ENCODE measurements around the gene ANKRD53. TPM values are rescaled to one million over a fixed set of nuclear protein-coding genes. Genes with fewer than 3 reads are reported as not detected.

The ANKRD53 gene
- total and polyA plus RNA-seq, 4 donors: 0.63 to 2.5 (median 0.76) TPM

GRCh38 chr2:70941186-70941585 is 37.2 kb upstream of the ANKRD53 start:
- WGBS, 2 donors: 77 to 83% methylated on average over 6 of the region's 6 CpGs
- no peak for ATAC-seq (ENCODE audit: insufficient read depth, low FRiP score)
- H3K27ac ChIP-seq (ENCODE audit: low read depth in 1 of 2, low read length in 1 of 2): no peak overlapping the region
- H3K36me3 ChIP-seq (ENCODE audit: control insufficient read depth in 4 of 4, insufficient read depth in 4 of 4, low read length in 4 of 4): no peaks in the 10 kb centered on the region
- H3K27me3 ChIP-seq (ENCODE audit: control insufficient read depth in 3 of 3, insufficient read depth in 3 of 3, low read length in 2 of 3): peaks cover 0 to 19% (median 4%) of the 10 kb centered on the region in 3 donors
- peaks cover 0 to 3% (median 0%) of the 10 kb centered on the region in 5 donors for H3K4me1 ChIP-seq (ENCODE audit: control insufficient read depth in 5 of 5, insufficient read depth in 5 of 5, low read length in 5 of 5)
- no peak overlapping the region for H3K9ac ChIP-seq (ENCODE audit: insufficient read depth in 1 of 2, low read length in 2 of 2)
- H3K9me3 ChIP-seq (ENCODE audit: control insufficient read depth in 4 of 4, insufficient read depth in 3 of 4, low read length in 3 of 4): no peaks in the 10 kb centered on the region
- H3K4me3 ChIP-seq: no peak overlapping the region
- TF ChIP-seq CTCF (IDR thresholded peaks at IDR 0.05; ENCODE audit: control extremely low read depth, extremely low read depth): no peak
- DNase-seq: peak in 1 of 3 donors; percentile 0

- Histone ChIP-seq H3K4me1 (ENCODE audit: control insufficient read depth in 5 of 5, insufficient read depth in 5 of 5, low read length in 5 of 5) (no peaks in the 10 kb centered on the region), H3K9me3 (ENCODE audit: control insufficient read depth in 4 of 4, insufficient read depth in 3 of 4, low read length in 3 of 4) (no peaks in the 10 kb centered on the region), H3K27me3 (ENCODE audit: control insufficient read depth in 3 of 3, insufficient read depth in 3 of 3, low read length in 2 of 3) (peaks cover 0 to 20% (median 5%) of the 10 kb centered on the region in 3 donors), H3K27ac (ENCODE audit: low read depth in 1 of 2, low read length in 1 of 2) (no peak overlapping the region), H3K9ac (ENCODE audit: insufficient read depth in 1 of 2, low read length in 2 of 2) (no peak overlapping the region), H3K4me3 (no peak overlapping the region), H3K36me3 (ENCODE audit: control insufficient read depth in 4 of 4, insufficient read depth in 4 of 4, low read length in 4 of 4) (no peaks in the 10 kb centered on the region)
- TF ChIP-seq CTCF (IDR thresholded peaks at IDR 0.05; ENCODE audit: control extremely low read depth, extremely low read depth): no peak
- ATAC-seq (ENCODE audit: insufficient read depth, low FRiP score) (no peak), DNase-seq (peak in 1 of 3 donors; percentile 3)
- WGBS, 2 donors: 72 to 82% methylated on average over 5 of the region's 5 CpGs
Measured at GRCh38 chr2:70941701-70942100, 36.7 kb upstream of the ANKRD53 start.

GRCh38 chr2:70942396-70943204 is 35.8 kb upstream of the ANKRD53 start:
- no peaks in the 10 kb centered on the region for H3K36me3 ChIP-seq (ENCODE audit: control insufficient read depth in 4 of 4, insufficient read depth in 4 of 4, low read length in 4 of 4)
- no peaks in the 10 kb centered on the region for H3K9me3 ChIP-seq (ENCODE audit: control insufficient read depth in 4 of 4, insufficient read depth in 3 of 4, low read length in 3 of 4)
- DNase-seq (peak in 2 of 3 donors; percentile 11 to 35), ATAC-seq (ENCODE audit: insufficient read depth, low FRiP score) (no peak)
- H3K27ac ChIP-seq (ENCODE audit: low read depth in 1 of 2, low read length in 1 of 2): no peak overlapping the region
- peaks cover 0 to 29% (median 11%) of the 10 kb centered on the region in 3 donors for H3K27me3 ChIP-seq (ENCODE audit: control insufficient read depth in 3 of 3, insufficient read depth in 3 of 3, low read length in 2 of 3)
- TF ChIP-seq CTCF (IDR thresholded peaks at IDR 0.05; ENCODE audit: control extremely low read depth, extremely low read depth): no peak
- no peak overlapping the region for H3K4me3 ChIP-seq
- WGBS, 2 donors: 70 to 80% methylated on average over 6 of the region's 6 CpGs
- no peak overlapping the region for H3K9ac ChIP-seq (ENCODE audit: insufficient read depth in 1 of 2, low read length in 2 of 2)
- no peaks in the 10 kb centered on the region for H3K4me1 ChIP-seq (ENCODE audit: control insufficient read depth in 5 of 5, insufficient read depth in 5 of 5, low read length in 5 of 5)

Measured in lung (tissue), 12 donors.